Measurements from ENCODE around the gene APOL6. TPM values are rescaled to one million over a fixed set of nuclear protein-coding genes. Genes with fewer than 3 reads are reported as not detected.
A peak's percentile ranks its signal among the peaks of the same experiment; 100 is the strongest.

APOL6 gene
- total RNA-seq, 1 donor from 2014 or later: 53.8 TPM

GRCh38 chr22:35608088-35608487, 40.2 kb upstream of the APOL6 start:
- no peaks in the 10 kb centered on the region for H3K36me3 ChIP-seq
- H3K27me3 ChIP-seq (ENCODE audit: low read depth): no peaks in the 10 kb centered on the region
- ATAC-seq (no peak), DNase-seq (no peak)
- no peaks in the 10 kb centered on the region for H3K9me3 ChIP-seq
- no peak for TF ChIP-seq CTCF (IDR thresholded peaks at IDR 0.05)
- no peaks in the 10 kb centered on the region for H3K4me1 ChIP-seq
- H3K27ac ChIP-seq: no peak overlapping the region
- no peak overlapping the region for H3K4me3 ChIP-seq
- intact Hi-C loops (cut with DNase I): no loop called here

- no peaks in the 10 kb centered on the region for H3K4me1 ChIP-seq
- ATAC-seq: no peak
- no peak for TF ChIP-seq CTCF (IDR thresholded peaks at IDR 0.05)
- no peak overlapping the region for H3K4me3 ChIP-seq
- H3K9me3 ChIP-seq: no peaks in the 10 kb centered on the region
- H3K27me3 ChIP-seq (ENCODE audit: low read depth): no peaks in the 10 kb centered on the region
- no peak overlapping the region for H3K27ac ChIP-seq
- DNase-seq: peak; percentile 20
- intact Hi-C loops (cut with DNase I): no loop called here
- no peaks in the 10 kb centered on the region for H3K36me3 ChIP-seq
Observed at GRCh38 chr22:35609261-35609660, 39.0 kb upstream of the APOL6 start.

GRCh38 chr22:35609761-35610160, 38.5 kb upstream of the APOL6 start:
- Histone ChIP-seq H3K4me1 (no peaks in the 10 kb centered on the region), H3K27me3 (ENCODE audit: low read depth) (no peaks in the 10 kb centered on the region), H3K4me3 (no peak overlapping the region), H3K27ac (no peak overlapping the region), H3K36me3 (no peaks in the 10 kb centered on the region), H3K9me3 (no peaks in the 10 kb centered on the region)
- ATAC-seq (no peak), DNase-seq (peak; percentile 9)
- no peak for TF ChIP-seq CTCF (IDR thresholded peaks at IDR 0.05)
- intact Hi-C loops (cut with DNase I): no loop called here

GRCh38 chr22:35610741-35611140, 37.5 kb upstream of the APOL6 start:
- no peaks in the 10 kb centered on the region for H3K9me3 ChIP-seq
- no peaks in the 10 kb centered on the region for H3K27me3 ChIP-seq (ENCODE audit: low read depth)
- ATAC-seq: no peak
- TF ChIP-seq CTCF (IDR thresholded peaks at IDR 0.05): no peak
- H3K4me3 ChIP-seq: no peak overlapping the region
- H3K27ac ChIP-seq: no peak overlapping the region
- H3K4me1 ChIP-seq: no peaks in the 10 kb centered on the region
- peak; percentile 21 for DNase-seq
- intact Hi-C loops (cut with DNase I): no loop called here
- no peaks in the 10 kb centered on the region for H3K36me3 ChIP-seq

- H3K4me1 ChIP-seq: no peaks in the 10 kb centered on the region
- DNase-seq (peak; percentile 10), ATAC-seq (no peak)
- no peak for TF ChIP-seq CTCF (IDR thresholded peaks at IDR 0.05)
- H3K27ac ChIP-seq: no peak overlapping the region
- intact Hi-C loops (cut with DNase I): no loop called here
- no peaks in the 10 kb centered on the region for H3K36me3 ChIP-seq
- no peaks in the 10 kb centered on the region for H3K27me3 ChIP-seq (ENCODE audit: low read depth)
- no peak overlapping the region for H3K4me3 ChIP-seq
- no peaks in the 10 kb centered on the region for H3K9me3 ChIP-seq
Observed at GRCh38 chr22:35611200-35611890, 36.9 kb upstream of the APOL6 start.

Measured in lower lobe of right lung (tissue), 2 donors.